ENCODE results near the gene TH. TPM values are rescaled to one million over a fixed set of nuclear protein-coding genes. Genes with fewer than 3 reads are reported as not detected.
A peak's percentile ranks its signal among the peaks of the same experiment; 100 is the strongest.

Gene TH
- total RNA-seq, 4 donors from 2014 or later, result 1.3 TPM; not detected in 3

- intact Hi-C loops (cut with DNase I), result no loop called here
- no peak for DNase-seq (ENCODE audit: extremely low spot score)
- no peaks in the 10 kb centered on the region for H3K36me3 ChIP-seq
- peaks cover 7 to 14% (median 12%) of the 10 kb centered on the region in 4 donors for H3K4me1 ChIP-seq
- H3K9me3 ChIP-seq, result no peaks in the 10 kb centered on the region
- WGBS, result 20% methylated on average over 4 of the region's 70 CpGs
- TF ChIP-seq EP300 (IDR thresholded peaks at IDR 0.05) (no peak), CTCF (IDR thresholded peaks at IDR 0.05) (peak; percentile 38 to 55 (median 50)), POLR2AphosphoS5 (IDR thresholded peaks at IDR 0.05) (no peak)
- H3K27me3 ChIP-seq, result peaks cover 0 to 96% (median 7%) of the 10 kb centered on the region in 4 donors
- no peak overlapping the region for H3K27ac ChIP-seq (replicated peaks in 1 of 4)
- peak overlapping the region in 3 of 4 donors; percentile 23 to 39 (median 34) for H3K4me3 ChIP-seq
These were observed 5.3 kb downstream of the TH start for GRCh38 chr11:2166091-2166851.

DNA sequence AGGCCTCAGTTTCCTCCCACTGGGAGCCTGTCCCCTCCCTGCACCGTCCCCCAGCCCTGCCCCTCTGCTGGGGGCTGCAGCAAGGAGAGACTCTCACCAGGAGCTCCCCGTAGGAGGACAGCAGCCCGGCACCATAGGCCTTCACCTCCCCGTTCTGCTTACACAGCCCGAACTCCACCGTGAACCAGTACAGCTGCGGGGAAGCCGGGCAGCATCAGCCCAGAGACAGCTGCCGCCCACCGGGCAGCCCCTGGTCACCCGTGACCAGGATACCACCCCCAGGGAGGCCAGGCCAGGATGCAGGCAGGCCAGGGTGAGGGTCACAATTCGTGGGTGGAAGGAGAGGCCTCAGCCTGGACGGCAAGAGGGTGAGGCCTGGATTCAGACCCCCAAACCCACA is 6.0 kb downstream of the TH start:
- TF ChIP-seq POLR2AphosphoS5 (IDR thresholded peaks at IDR 0.05), result no peak
- no peak for TF ChIP-seq CTCF (IDR thresholded peaks at IDR 0.05)
- no peak for TF ChIP-seq EP300 (IDR thresholded peaks at IDR 0.05)
- TF ChIP-seq POLR2A (IDR thresholded peaks at IDR 0.05; ENCODE audit: low read depth), result no peak
- WGBS, result 89% methylated on average over 8 of the region's 13 CpGs
- no peak overlapping the region for H3K27ac ChIP-seq (replicated peaks in 1 of 4)
- no peak for DNase-seq (ENCODE audit: extremely low spot score)
- no peaks in the 10 kb centered on the region for H3K36me3 ChIP-seq
- H3K27me3 ChIP-seq, result peaks cover 0 to 96% (median 7%) of the 10 kb centered on the region in 4 donors
- no peak overlapping the region for H3K4me3 ChIP-seq
- H3K9me3 ChIP-seq, result no peaks in the 10 kb centered on the region
- intact Hi-C loops (cut with DNase I), result no loop called here
- peaks cover 7 to 14% (median 12%) of the 10 kb centered on the region in 4 donors for H3K4me1 ChIP-seq

DNA sequence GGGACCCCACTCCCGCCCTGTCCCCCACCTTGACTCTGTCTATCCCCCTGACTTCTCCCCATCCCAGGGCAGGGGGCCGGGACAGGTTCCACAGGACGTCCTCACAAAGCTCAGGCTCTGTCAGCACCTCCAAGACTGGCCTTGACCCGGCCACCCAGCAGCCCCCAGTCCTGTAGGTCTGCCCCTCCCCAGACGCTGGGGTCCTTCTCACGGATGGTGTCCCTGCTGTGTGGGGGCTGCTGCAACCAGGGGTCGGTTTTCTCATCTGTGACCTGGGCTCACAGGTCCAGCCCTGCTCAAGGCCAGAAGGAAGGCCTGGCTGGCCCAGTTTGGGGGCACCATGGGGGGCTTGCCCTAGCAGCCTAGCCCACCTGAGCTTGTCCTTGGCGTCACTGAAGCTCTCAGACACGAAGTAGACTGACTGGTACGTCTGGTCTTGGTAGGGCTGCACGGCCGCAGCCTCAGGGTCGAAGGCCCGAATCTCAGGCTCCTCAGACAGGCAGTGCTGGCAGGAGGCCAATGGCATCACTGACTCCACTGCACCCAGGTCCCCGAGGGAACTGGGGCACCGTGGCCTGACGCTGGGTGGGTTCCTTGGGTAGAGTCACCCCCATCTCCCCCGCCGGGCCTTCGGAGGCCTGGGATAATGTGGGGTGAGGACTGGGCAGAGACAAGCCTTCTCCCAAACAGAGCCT is 6.6 kb downstream of the TH start:
- no peak for TF ChIP-seq POLR2AphosphoS5 (IDR thresholded peaks at IDR 0.05)
- TF ChIP-seq EP300 (IDR thresholded peaks at IDR 0.05), result no peak
- TF ChIP-seq CTCF (IDR thresholded peaks at IDR 0.05), result no peak
- no peak for TF ChIP-seq POLR2A (IDR thresholded peaks at IDR 0.05; ENCODE audit: low read depth)
- peaks cover 0 to 95% (median 7%) of the 10 kb centered on the region in 4 donors for H3K27me3 ChIP-seq
- no peak overlapping the region for H3K27ac ChIP-seq (replicated peaks in 1 of 4)
- WGBS, result 89% methylated on average over 14 of the region's 20 CpGs
- intact Hi-C loops (cut with DNase I), result no loop called here
- no peaks in the 10 kb centered on the region for H3K9me3 ChIP-seq
- no peak overlapping the region for H3K4me3 ChIP-seq
- no peak for DNase-seq (ENCODE audit: extremely low spot score)
- no peaks in the 10 kb centered on the region for H3K36me3 ChIP-seq
- H3K4me1 ChIP-seq, result peaks cover 7 to 14% (median 12%) of the 10 kb centered on the region in 4 donors

- peaks cover 7 to 14% (median 12%) of the 10 kb centered on the region in 4 donors for H3K4me1 ChIP-seq
- H3K4me3 ChIP-seq, result no peak overlapping the region
- TF ChIP-seq POLR2A (IDR thresholded peaks at IDR 0.05; ENCODE audit: low read depth), result no peak
- no peak for DNase-seq (ENCODE audit: extremely low spot score)
- no peak overlapping the region for H3K27ac ChIP-seq (replicated peaks in 1 of 4)
- intact Hi-C loops (cut with DNase I), result no loop called here
- no peaks in the 10 kb centered on the region for H3K9me3 ChIP-seq
- H3K27me3 ChIP-seq, result peaks cover 0 to 89% (median 7%) of the 10 kb centered on the region in 4 donors
- no peaks in the 10 kb centered on the region for H3K36me3 ChIP-seq
- WGBS, result 93% methylated on average over 11 of the region's 22 CpGs
These were observed 7.5 kb downstream of the TH start for GRCh38 chr11:2164081-2164480.

DNA sequence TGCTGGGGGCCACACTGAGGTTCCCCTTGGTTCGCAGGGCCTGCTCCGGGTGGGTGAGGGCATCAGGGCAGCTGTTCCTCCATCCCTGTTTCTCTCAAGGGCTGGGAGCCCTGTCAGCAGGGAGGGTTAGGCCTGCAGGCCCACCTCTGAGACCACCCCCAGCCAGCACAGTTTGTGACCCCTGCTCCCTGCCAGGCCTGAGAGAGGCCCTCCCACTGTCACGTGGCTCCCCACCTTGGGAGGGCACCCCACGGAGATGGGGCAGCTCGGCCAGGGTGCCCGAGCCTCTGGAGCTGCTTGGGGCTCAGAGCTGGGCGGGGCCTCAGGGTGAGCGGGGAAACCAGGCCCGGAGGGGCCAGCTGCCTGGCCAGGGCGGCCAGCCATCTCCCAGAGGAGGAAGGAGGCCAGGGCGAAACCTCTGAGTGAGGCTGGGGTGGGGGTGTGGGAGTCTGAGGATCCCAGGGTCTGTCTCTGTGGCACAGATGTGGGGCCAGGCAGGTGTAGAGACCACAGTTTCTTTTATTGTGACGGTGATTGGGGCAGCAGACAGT is 8.1 kb downstream of the TH start:
- WGBS, result 76% methylated on average over 9 of the region's 12 CpGs
- intact Hi-C loops (cut with DNase I), result no loop called here
- H3K36me3 ChIP-seq, result no peaks in the 10 kb centered on the region
- peaks cover 0 to 89% (median 7%) of the 10 kb centered on the region in 4 donors for H3K27me3 ChIP-seq
- H3K4me1 ChIP-seq, result peaks cover 7 to 14% (median 12%) of the 10 kb centered on the region in 4 donors
- no peak overlapping the region for H3K4me3 ChIP-seq
- TF ChIP-seq CTCF (IDR thresholded peaks at IDR 0.05), result no peak
- no peak for TF ChIP-seq EP300 (IDR thresholded peaks at IDR 0.05)
- no peak for TF ChIP-seq POLR2AphosphoS5 (IDR thresholded peaks at IDR 0.05)
- TF ChIP-seq POLR2A (IDR thresholded peaks at IDR 0.05; ENCODE audit: low read depth), result no peak
- H3K27ac ChIP-seq (replicated peaks in 1 of 4), result no peak overlapping the region
- no peaks in the 10 kb centered on the region for H3K9me3 ChIP-seq
- DNase-seq (ENCODE audit: extremely low spot score), result no peak
